Choroid plexus epithelial cell (primary cell): Measurements from ENCODE around the gene KCNQ2.

ENCODE experiments used
- DNase-seq: peaks from one replicate; pipeline ENCODE4 v3.0.0-alpha.2; 2010; ENCODE audit warnings: low read depth
- H3K4me3 ChIP-seq: 2 replicates; pipeline ENCODE4 v1.5.1; 2011; ENCODE audit warnings: low read depth, mild to moderate bottlenecking, control low read depth, low read length, moderate library complexity
- TF ChIP-seq, protein P1 (sequence below): conservative IDR thresholded peaks from 2 replicates; pipeline ENCODE4 v1.5.1; 2011; ENCODE audit warnings: low read depth, mild to moderate bottlenecking, control low read depth, inconsistent platforms, low read length, moderate library complexity

Gene KCNQ2

GRCh38 chr20:63372971-63373885 lies 99.2 kb downstream of the KCNQ2 start:
- TF ChIP-seq, protein P1, sequence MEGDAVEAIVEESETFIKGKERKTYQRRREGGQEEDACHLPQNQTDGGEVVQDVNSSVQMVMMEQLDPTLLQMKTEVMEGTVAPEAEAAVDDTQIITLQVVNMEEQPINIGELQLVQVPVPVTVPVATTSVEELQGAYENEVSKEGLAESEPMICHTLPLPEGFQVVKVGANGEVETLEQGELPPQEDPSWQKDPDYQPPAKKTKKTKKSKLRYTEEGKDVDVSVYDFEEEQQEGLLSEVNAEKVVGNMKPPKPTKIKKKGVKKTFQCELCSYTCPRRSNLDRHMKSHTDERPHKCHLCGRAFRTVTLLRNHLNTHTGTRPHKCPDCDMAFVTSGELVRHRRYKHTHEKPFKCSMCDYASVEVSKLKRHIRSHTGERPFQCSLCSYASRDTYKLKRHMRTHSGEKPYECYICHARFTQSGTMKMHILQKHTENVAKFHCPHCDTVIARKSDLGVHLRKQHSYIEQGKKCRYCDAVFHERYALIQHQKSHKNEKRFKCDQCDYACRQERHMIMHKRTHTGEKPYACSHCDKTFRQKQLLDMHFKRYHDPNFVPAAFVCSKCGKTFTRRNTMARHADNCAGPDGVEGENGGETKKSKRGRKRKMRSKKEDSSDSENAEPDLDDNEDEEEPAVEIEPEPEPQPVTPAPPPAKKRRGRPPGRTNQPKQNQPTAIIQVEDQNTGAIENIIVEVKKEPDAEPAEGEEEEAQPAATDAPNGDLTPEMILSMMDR, result no peak
- no peak for DNase-seq
- no peak overlapping the region for H3K4me3 ChIP-seq

- TF ChIP-seq, protein P1, result no peak
Observed at GRCh38 chr20:63371291-63371865, 101.1 kb downstream of the KCNQ2 start.

DNA sequence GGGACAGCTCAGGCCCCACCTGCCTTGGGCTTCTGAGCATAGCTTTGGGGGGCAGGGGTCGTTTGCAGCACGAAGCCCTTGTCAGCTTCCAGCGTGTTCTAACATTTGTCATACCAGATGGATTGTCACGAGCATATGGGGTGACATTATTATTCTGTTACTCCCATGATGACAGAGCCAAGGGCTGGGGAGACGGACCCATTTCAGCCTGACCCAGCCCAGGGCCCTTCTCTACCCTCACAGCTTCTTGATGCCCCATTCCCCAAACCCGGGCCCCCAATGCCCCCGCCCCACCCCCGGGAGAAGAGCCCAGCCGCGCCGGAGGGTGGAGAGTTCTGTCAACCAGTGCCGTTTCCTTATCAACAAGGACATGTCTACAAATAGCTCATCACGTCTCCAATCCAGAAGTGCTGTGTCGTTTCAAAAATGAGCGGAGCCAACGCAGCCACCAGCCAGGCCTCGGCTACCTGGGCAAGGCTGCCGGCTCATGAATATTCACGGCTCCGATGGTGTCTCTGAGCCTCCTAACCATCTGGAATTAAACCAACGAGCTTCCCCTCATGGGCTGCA lies 101.8 kb downstream of the KCNQ2 start:
- H3K4me3 ChIP-seq, result no peak overlapping the region
- TF ChIP-seq, protein P1, result no peak
- DNase-seq, result no peak

More at GRCh38 chr20:63371291-63371865, 101.1 kb downstream of the KCNQ2 start:
- H3K4me3 ChIP-seq, result no peak overlapping the region
- DNase-seq, result no peak

GRCh38 chr20:63369724-63370617 lies 102.5 kb downstream of the KCNQ2 start:
- TF ChIP-seq, protein P1, result no peak
- H3K4me3 ChIP-seq, result no peak overlapping the region
- no peak for DNase-seq

GRCh38 chr20:63369024-63369530 lies 103.4 kb downstream of the KCNQ2 start:
- TF ChIP-seq, protein P1, result no peak
- no peak for DNase-seq
- H3K4me3 ChIP-seq, result no peak overlapping the region

- TF ChIP-seq, protein P1, result no peak
- H3K4me3 ChIP-seq, result no peak overlapping the region
- DNase-seq, result no peak
Observed at GRCh38 chr20:63368151-63368550, 104.3 kb downstream of the KCNQ2 start.
